ENCODE data around the gene NBPF26.
A peak's percentile ranks its signal among the peaks of the same experiment; 100 is the strongest.
"Not testable (repeated sequence)": the region's sequence is repeated elsewhere in the genome, so short reads cannot be mapped to it uniquely, and the experiment has no call there.

Gene NBPF26

DNA sequence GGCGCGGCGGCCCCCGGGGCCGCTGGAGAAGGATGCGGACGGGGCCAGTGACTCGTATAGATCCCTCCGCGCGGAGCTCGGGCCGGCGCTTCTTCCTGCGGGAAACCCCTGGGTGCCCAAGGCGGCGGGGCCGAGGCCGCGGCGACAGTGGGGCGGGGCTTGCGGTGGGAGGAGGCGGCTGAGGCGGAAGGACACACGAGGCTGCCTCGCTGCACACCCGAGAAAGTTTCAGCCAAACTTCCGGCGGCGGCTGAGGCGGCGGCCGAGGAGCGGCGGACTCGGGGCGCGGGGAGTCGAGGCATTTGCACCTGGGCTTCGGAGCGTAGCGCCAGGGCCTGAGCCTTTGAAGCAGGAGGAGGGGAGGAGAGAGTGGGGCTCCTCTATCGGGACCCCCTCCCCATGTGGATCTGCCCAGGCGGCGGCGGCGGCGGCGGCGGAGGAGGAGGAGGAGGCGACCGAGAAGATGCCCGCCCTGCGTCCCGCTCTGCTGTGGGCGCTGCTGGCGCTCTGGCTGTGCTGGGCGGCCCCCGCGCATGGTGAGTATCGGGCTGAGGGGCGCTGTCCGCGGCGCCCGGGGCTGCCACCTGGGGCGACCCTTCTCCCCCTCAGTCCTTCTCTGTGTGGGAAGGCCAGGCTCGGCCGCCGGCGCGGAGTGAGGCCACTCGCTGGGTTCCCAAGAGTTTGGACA, at the start of gene NBPF26:
TSS of gene NBPF26 (plus strand) at position 231 of the 688 bp plus-strand sequence.
- not testable (repeated sequence) for DNase-seq

DNA sequence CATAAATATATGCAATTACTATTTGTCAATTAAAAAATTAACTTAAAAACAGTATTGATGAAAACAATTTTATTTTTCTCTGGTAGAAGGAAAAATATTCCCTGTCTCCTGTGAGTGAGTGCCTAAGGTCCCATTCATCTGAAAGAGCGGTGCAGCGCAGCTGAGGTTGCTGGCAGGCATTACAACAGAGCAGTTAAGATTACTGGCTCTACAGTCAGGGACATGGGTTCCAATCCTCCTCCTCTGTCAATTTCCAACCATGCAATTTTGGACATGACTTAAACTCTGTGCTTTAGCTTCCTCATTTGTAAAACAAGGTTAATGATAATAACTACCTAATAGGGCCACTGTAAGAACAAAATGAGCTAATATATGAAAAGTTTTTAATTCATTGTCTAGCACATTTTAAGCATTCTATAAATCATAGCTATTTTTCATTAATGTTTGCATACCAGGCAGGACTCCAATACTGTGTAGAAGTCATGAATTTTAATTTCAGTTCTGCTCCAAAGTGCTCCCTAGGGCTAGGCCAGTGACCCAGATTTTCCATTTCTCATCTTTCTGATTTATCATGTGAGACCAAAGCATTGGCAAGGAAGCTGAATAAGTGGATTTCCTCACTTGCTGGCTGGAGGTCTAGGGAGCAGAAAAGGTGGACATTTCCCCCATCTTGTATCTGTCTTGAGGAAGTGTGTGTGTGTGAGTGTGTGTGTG, 43.5 kb upstream of the NBPF26 start:
- not testable (repeated sequence) for DNase-seq

DNA sequence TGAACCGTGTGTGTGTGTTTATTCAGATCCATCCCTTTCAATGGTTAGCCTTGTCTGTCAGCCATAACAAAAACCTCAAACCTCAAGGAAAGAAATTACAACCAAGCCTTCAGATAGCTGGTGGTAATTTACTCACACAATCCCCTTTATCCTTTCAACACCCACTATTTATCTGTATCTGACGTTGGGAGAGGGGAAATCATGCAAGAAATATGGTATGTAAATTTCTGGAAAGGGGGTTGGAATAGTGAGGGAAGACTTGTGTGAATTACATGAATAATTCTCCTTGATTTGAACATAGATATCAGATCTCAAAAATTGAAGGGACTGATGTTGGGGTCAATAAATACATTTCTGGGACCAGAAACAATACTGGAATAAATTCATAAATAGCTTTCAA, 42.8 kb upstream of the NBPF26 start:
- DNase-seq: not testable (repeated sequence)

DNA sequence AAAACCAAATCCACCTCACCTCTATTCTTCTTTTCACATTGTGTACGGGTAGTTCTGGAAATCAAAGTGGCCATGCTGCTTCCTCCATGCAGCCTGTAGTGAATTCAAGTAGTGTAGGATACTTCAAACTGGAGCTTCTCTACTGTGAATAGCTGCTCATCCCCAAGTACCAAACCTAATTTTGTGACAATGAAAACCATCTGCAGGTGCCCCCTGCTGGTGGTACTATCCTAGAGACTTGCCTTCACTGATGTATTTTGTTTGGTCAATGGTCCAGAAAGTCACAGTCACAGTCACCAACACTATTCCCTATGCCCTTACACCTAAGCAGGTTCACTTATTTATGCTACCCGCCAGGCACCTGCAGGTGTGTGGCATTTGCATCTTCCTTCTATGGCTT, 39.3 kb upstream of the NBPF26 start:
- not testable (repeated sequence) for DNase-seq

DNA sequence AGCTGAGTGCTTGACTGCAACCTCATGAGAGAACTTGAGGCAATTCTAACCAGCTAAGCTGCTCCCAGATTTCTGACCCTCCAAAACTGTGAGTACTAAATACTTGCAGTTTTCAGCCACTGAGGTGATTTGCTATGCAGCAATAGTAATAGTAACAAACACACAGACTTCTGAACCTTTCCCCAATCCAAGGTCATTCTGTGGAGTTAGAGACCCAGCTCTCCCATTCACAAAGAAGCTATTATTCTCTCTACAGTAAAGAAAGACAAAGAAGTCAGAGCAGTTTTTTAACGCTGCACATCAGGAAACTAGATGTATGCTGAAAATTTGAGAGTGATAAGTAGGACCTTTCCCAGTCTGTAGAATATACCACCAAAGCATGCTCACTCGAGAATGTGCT, 38.1 kb upstream of the NBPF26 start:
- not testable (repeated sequence) for DNase-seq

DNA sequence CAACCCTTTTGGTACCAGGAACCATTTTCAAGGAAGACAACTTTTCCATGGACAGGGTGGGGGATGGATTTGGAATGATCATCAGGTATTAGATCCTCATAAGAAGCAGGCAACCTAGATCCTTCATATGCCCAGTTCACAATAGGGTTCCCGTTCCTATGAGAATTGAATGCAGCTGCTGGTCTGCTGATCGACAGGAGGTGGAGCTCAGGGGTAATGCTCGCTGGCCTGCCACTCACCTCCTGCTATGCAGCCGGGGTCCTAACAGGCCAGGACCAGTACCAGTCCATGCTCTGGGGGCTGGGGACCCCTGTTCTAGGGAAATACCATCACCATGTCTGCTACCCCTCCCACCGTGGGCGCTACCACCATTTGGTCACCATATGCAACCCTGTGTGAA, 36.5 kb upstream of the NBPF26 start:
- not testable (repeated sequence) for DNase-seq

DNA sequence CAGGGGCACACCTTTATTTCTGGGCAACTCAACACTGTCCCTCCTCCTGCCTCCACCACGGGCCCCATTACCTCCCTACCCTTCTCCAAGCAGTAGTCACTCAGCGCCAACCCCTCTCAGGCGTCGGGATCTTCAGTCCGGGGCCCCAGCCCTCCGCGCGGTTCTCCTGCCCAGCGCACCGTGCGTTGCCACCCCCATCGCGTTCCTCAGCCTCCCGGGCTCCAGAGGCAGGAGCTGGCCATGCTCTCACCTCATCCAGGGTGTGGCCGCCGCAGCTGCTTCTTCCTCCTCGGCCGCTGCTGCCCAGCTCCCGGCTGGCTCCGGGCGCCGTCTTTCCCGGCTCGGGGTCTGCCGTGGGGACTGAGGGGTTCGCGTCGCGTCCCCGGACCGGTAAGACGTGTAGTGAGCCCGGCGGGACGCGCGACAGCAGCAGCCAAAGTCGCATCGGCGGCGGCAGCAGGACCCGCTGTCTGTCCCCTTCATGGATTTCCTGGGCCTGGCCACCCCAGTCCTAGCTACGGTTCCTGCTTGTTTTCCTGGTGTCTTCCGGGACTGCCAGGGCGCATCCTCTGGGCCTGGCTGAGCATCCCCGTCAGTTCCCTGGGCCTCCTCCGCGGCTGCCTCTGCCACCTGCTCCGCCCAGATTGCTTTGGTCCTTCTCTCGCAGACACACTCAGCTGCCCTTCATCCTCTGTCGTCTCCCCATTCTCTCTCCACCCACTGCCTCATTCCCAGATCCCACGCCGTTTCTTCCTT, 22.8 kb upstream of the NBPF26 start:
- not testable (repeated sequence) for DNase-seq

DNA sequence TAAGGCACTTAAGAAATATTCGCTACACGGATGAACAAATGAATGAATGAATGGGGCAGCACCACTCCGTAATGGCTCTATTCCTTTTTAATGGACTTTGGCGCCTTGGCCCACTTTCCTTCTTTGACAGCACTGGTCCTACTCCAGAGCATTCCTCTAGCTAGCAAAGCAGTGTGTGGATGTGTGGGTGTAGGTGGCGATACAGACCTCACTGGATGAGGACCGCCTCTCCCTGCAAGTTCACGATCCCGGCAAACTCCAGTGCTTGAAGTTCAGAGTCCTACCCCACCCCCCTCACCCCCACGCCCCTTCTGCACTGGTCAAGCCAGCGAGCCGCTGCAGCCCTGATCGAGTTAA, 409 bp upstream of the NBPF26 start:
- DNase-seq: not testable (repeated sequence)

DNA sequence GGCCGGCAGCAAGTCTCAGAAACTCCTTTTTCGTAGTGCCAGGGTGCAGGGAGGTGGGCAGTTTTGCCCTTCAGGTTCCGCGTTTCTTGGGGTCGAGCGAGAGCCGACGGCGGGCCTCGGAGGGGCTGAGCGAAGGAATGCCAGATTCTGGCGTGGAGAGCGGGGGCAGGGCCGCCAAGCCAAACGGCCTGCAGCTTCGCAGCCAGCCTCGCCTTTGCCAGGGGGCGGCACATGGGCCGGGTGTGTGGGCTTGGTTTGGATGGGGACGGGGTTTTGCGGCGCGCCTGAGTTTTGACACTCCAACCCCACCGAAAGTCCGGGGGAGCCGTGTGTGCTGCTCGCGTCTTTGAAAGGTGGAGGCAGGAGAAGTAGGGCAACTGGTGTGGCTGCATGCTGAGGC, 762 bp downstream of the NBPF26 start:
- not testable (repeated sequence) for DNase-seq

DNA sequence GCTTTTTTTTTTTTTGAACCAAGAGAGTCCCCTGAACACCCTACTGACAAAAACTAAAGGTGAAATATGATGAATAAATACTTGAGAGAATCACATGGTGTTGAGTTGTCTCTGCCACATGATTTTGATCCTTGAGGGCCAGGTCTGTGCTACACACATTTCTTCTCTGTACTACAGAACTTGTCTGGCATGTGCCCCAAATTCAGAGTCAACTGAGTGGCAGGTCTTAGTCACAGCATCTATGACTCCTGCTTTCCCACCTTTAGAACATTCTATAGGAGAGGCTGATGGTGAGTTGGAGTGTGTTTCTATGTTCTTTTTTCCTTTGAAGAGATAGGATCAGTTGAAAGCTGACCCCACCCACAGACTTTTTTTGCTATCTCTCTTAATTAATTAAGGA, 5.1 kb downstream of the NBPF26 start:
- not testable (repeated sequence) for DNase-seq

DNA sequence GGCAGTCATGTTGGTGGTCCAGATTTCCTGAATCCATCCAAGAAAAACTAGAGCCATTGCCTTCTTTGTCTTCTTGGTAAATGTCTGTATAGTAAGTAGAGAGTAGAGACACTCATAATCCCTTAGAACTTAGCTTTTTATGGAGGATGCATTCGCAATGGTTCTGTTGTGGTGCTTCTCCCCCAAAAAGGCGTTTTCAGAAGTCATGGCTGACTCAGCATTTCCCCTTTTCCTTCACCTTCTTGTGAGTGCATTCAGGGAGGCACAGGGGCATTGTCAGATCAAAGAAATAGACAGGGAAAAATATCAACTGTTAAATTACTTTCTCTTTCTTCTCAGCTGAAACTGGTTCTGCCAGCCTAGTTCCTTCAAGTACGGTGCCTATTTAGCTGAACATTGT, 45.3 kb downstream of the NBPF26 start:
- DNase-seq: not testable (repeated sequence)

DNA sequence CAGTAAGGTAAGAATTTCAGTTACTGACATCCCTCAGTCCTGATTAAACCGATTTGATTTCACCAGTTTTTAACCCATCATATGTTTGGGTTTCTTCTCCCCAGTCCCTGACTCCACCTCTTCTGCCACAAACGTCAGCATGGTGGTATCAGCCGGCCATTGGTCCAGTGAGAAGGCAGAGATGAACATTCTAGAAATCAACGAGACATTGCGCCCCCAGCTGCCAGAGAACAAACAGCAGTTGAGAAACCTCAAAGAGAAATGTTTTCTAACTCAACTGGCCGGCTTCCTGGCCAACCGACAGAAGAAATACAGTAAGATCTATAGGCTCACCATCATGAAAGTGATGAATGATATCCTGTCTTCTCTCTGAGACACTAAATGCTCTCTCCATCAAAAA, 81.7 kb downstream of the NBPF26 start:
- DNase-seq: not testable (repeated sequence)

DNA sequence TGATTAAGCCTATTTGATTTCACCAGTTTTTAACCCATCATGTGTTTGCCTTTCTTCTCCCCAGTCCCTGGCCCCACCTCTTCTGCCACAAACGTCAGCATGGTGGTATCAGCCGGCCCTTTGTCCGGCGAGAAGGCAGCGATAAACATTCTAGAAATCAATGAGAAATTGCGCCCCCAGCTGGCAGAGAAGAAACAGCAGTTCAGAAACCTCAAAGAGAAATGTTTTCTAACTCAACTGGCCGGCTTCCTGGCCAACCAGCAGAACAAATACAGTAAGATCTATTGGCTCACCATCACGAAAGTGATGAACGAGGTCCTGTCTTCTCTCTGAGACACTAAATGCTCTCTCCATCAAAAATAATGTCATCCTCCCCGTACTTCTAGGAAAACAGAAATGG, 88.1 kb downstream of the NBPF26 start:
- DNase-seq: not testable (repeated sequence)

DNA sequence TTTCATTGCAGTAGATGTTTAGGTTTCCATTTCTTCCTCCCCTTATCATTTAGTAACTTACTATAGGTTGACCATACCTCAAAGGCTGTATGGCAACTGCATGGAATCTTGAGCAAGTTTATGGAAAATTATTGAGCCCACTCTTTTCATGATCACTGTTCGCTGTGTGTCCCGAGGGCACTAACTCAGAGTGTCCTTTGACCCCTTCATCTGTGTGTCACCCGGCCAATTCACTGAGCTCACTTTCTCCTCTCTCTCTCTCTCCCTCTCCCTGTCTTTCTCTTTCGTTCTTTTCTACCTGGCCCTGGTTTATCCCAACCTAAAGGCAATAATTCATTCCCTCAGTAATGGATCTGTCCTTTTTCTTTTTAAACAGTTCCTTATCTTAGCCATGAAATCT, 101.3 kb downstream of the NBPF26 start:
- DNase-seq: not testable (repeated sequence)

DNA sequence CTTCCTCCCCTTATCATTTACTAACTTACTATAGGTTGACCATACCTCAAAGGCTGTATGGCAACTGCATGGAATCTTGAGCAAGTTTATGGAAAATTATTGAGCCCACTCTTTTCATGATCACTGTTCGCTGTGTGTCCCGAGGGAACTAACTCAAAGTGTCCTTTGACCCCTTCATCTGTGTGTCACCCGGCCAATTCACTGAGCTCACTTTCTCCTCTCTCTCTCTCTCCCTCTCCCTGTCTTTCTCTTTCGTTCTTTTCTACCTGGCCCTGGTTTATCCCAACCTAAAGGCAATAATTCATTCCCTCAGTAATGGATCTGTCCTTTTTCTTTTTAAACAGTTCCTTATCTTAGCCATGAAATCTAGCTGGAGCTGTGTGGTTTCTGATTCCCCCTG, 102.9 kb downstream of the NBPF26 start:
- not testable (repeated sequence) for DNase-seq

DNA sequence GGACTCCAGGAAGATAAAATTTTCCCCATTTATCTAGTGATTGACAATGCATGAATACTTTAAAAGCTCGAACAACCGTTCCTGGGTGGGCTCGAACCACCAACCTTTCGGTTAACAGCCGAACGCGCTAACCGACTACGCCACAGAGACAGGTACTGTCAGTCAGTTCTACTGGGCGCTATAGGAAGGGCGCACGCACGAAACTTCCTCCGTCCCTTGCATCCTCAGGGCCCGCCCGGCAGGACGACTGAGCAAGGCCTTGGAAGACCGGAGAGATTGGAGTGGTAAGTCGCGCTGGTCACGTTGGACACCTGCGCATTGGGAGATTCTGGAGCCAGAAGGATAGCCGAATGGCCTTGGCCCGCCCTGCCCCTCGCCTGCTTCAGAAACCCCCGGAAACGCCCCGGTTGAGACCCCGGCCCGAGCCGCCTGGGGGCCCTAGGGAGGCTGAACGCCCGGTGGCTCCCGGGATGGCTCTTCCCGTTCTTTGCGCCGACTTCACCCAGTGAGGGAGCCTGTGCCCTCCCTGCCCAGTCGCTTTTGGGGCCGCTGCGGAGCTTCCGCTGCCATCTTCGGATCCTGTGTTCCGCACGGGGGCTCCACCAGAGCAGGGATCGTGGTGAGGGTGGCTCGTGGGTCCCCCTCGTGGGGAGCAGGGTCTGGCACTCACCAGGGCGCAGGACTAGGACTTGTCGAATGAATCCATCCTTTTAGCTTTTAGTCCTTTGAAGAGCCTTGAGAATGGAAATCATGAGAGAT, 120.6 kb downstream of the NBPF26 start:
- DNase-seq: peak; percentile 30

DNA sequence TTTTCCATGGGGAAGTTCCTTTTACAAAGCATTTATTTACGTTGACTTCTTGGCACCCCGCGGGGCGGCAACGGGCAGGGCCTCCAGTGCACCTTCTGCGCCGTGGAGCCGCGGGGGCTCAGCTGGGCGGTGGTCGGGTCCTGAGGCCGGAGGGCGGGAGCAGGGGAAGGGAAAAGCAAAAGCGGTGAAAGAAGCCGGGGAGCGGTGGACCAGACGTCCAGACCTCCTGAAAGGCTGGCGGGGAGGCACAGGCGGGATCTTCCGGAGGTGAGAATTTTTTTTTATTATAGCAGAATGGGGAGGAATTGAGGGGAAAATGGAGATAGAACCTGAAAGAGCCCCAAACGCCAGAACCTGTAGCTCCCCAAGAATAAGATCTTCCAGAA, 121.2 kb downstream of the NBPF26 start:
- not testable (repeated sequence) for DNase-seq

DNA sequence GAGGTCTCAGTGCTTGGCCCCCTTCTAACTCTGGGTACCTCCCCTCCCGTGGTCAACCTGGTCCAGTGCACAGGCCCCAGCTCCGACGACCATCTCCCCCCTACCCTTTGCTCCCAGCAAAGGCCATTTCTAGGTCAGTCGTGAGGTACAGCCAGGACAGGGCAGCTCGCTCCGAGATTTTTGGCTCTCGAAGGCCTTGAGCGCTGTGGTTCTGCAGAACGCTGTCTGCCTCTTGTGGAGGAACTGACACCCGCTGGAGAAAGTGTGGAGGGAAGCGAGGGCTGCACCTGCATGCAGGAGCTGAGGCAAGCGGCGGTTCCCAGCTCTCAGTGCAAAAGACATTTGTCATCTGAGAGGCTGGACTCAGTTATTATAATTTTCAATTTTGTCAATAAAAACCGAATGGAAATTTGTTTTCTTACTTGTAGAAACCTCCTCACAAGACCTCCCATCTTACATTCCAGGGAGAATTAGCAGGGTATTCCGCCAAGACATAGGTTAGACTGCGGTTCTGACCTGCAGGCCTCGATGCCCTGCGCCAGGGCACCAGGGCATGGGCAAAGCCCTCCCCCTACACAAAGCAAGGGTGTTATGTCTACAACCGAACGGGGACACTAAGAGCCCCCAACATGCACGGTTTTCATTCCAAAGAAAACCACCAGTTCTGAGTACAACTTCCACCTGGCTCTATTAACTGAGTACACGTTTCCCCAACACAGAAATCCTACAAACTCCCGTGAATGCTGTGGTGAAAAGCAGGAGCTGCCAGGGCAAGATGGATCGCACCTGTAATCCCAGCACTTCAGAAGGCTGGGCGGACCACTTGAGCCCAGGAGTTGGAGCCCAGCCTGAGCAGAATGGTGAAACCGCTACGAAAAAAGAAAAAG, 125.9 kb downstream of the NBPF26 start:
- not testable (repeated sequence) for DNase-seq

DNA sequence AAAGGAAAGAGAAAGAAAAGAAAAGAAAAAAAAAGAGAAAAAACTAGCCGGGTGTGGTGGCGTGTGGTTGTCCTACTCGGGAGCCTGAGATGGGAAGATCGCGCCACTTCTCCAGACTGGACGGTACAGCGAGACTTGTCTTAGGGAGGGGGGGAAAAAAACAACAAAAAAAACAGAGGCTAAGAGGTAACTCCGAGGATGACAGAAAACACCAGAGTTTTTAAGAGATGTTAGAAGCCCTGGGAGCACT, 126.5 kb downstream of the NBPF26 start:
- DNase-seq: not testable (repeated sequence)

DNA sequence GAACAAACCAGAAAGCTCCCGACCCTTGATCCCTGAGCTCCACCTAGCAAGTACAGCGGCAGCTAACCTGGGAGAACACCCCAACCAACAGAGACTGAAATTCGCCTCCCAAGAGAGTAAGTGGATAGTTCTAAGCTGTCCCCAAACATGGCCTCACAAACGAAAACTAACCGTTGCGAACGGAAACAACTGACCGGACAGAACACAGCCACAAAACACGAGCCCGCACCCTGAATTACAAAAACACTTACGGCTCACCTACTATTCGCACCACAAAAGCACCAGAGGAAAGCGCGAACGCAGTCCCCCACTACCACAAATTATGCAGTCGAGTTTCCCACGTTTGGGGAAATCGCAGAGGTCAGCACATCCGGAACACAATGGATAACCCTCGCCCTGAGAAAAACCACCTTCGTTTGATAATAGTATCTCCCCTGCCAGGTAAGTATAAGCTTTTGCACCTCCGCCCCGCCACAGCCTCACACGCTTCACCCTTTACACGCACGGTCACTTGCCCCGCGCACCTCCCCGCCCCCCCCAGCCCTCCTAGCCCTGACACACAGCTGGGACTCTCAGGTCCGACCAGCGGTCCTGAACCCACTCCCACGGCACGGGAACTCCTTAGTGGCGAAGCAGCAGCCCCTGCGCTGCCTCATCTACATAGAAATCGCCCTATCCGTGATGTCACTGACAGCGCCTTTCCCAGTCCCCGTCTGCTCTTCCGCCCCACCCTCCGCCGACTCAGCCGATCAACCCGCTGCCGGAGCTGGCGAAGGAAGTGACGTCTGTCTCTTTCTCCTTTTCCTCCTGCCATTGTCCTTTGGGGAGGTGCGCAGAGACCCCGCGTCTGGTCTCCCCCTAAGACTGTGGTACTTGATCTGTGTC, 127.0 kb downstream of the NBPF26 start:
- peak; percentile 26 for DNase-seq

DNA sequence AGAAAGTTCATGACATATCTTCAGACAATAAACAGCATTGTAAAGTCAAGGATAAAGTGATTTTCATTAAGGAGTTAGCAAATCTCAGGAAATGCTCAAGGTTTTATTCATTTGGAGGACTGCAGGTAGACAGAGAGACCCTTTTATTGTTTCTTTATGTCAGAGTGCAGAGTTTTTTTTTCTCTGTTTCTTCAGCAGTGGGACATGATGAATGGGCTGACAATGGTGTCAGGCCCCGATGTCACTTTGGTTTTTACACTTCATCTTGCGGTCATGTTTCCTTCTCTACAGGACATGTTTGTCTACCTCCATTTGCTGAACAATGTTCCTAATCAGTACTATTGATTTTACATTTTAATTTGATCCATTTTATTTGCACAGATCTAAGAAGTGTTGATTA, 134.4 kb downstream of the NBPF26 start:
- not testable (repeated sequence) for DNase-seq

Data from NCI-H2029 treated with DMSO at 0.1 percent for 48 hours (cell line).